ENCODE results near the gene EXOSC2. TPM values are rescaled to one million over a fixed set of nuclear protein-coding genes. Genes with fewer than 3 reads are reported as not detected.

EXOSC2 gene
- polyA plus RNA-seq, 1 donor (not counting 4 experiments of a cell fraction or from before 2014, with no cell fraction given), result 37.5 TPM

DNA sequence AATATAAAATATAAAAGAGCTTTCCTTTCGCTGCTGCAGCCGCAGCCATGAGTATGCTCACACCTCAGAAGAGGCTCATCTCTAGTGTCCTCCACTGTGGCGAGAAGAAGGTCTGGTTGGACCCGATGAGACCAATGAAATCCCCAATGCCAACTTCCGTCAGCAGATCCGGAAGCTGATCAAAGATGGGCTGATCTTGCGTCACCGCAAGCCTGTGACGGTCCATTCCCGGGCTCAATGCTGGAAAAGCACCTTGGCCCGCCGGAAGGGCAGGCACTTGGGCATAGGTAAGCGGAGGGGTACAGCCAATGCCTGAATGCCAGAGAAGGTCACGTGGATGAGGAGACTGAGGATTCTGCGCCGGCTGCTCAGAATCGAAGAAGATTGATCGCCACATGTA is 41.8 kb upstream of the EXOSC2 start:
- no peak overlapping the region for H3K4me3 ChIP-seq (ENCODE audit: control insufficient read depth in 2 of 3, extremely low read depth in 1 of 3, insufficient read depth in 2 of 3, low read depth in 1 of 3, low read length in 3 of 3)
- H3K9me3 ChIP-seq (ENCODE audit: control insufficient read depth, low read depth, low read length), result no peaks in the 10 kb centered on the region
- H3K9ac ChIP-seq (ENCODE audit: control insufficient read depth, extremely low read depth, insufficient read depth, low read length), result no peak overlapping the region
- peaks cover 10% of the 10 kb centered on the region for H3K27me3 ChIP-seq (ENCODE audit: control insufficient read depth, extremely low read depth, insufficient read depth, low read length)
- H3K9me1 ChIP-seq (ENCODE audit: control insufficient read depth, extremely low read depth, insufficient read depth, low read length), result no peaks in the 10 kb centered on the region
- DNase-seq (ENCODE audit: low read depth, low spot score) (no peak), FAIRE-seq (no peak)
- no peaks in the 10 kb centered on the region for H3K4me1 ChIP-seq (ENCODE audit: control insufficient read depth, extremely low read depth, insufficient read depth, low read length)
- TF ChIP-seq, protein P1, sequence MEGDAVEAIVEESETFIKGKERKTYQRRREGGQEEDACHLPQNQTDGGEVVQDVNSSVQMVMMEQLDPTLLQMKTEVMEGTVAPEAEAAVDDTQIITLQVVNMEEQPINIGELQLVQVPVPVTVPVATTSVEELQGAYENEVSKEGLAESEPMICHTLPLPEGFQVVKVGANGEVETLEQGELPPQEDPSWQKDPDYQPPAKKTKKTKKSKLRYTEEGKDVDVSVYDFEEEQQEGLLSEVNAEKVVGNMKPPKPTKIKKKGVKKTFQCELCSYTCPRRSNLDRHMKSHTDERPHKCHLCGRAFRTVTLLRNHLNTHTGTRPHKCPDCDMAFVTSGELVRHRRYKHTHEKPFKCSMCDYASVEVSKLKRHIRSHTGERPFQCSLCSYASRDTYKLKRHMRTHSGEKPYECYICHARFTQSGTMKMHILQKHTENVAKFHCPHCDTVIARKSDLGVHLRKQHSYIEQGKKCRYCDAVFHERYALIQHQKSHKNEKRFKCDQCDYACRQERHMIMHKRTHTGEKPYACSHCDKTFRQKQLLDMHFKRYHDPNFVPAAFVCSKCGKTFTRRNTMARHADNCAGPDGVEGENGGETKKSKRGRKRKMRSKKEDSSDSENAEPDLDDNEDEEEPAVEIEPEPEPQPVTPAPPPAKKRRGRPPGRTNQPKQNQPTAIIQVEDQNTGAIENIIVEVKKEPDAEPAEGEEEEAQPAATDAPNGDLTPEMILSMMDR (optimal IDR thresholded peaks at IDR 0.05 in 1 of 3, IDR thresholded peaks at IDR 0.05 in 1 of 3, conservative IDR thresholded peaks at IDR 0.05 in 1 of 3; ENCODE audit: extremely low read depth in 1 of 3, insufficient read depth in 2 of 3, low read length in 3 of 3), result no peak
- TF ChIP-seq EZH2 (IDR thresholded peaks at IDR 0.05; ENCODE audit: low read length), result no peak
- no peaks in the 10 kb centered on the region for H3K36me3 ChIP-seq (ENCODE audit: control insufficient read depth in 2 of 2, extremely low read depth in 1 of 2, insufficient read depth in 2 of 2, low read length in 2 of 2)
- dilution Hi-C loops (cut with MboI; ENCODE audit: extremely low pct_ligation_motif_present, low sequenced_read_pairs), result no loop called here
- peaks cover 3% of the 10 kb centered on the region for H4K20me1 ChIP-seq (ENCODE audit: control insufficient read depth, extremely low read depth, insufficient read depth, low read length)
- no peak overlapping the region for H2AFZ ChIP-seq (ENCODE audit: control insufficient read depth, low read length)
- no peaks in the 10 kb centered on the region for H3K79me2 ChIP-seq (ENCODE audit: control insufficient read depth, insufficient read depth, low read length)
- no peak overlapping the region for H3K27ac ChIP-seq (ENCODE audit: control insufficient read depth, insufficient read depth, low read length)
- no peak overlapping the region for H3K4me2 ChIP-seq (ENCODE audit: control insufficient read depth, extremely low read depth, insufficient read depth, low read depth, low read length)

GRCh38 chr9:130654879-130655278 is 38.7 kb upstream of the EXOSC2 start:
- Histone ChIP-seq H3K9me3 (ENCODE audit: control insufficient read depth, low read depth, low read length) (no peaks in the 10 kb centered on the region), H3K9ac (ENCODE audit: control insufficient read depth, extremely low read depth, insufficient read depth, low read length) (no peak overlapping the region), H2AFZ (ENCODE audit: control insufficient read depth, low read length) (no peak overlapping the region), H3K27me3 (ENCODE audit: control insufficient read depth, extremely low read depth, insufficient read depth, low read length) (peaks cover 40% of the 10 kb centered on the region), H3K4me3 (ENCODE audit: control insufficient read depth in 2 of 3, extremely low read depth in 1 of 3, insufficient read depth in 2 of 3, low read depth in 1 of 3, low read length in 3 of 3) (no peak overlapping the region), H3K4me2 (ENCODE audit: control insufficient read depth, extremely low read depth, insufficient read depth, low read depth, low read length) (no peak overlapping the region), H3K27ac (ENCODE audit: control insufficient read depth, insufficient read depth, low read length) (no peak overlapping the region), H3K79me2 (ENCODE audit: control insufficient read depth, insufficient read depth, low read length) (no peaks in the 10 kb centered on the region), H4K20me1 (ENCODE audit: control insufficient read depth, extremely low read depth, insufficient read depth, low read length) (peaks cover 3% of the 10 kb centered on the region), H3K9me1 (ENCODE audit: control insufficient read depth, extremely low read depth, insufficient read depth, low read length) (no peaks in the 10 kb centered on the region), H3K36me3 (ENCODE audit: control insufficient read depth in 2 of 2, extremely low read depth in 1 of 2, insufficient read depth in 2 of 2, low read length in 2 of 2) (no peaks in the 10 kb centered on the region), H3K4me1 (ENCODE audit: control insufficient read depth, extremely low read depth, insufficient read depth, low read length) (no peaks in the 10 kb centered on the region)
- dilution Hi-C loops (cut with MboI; ENCODE audit: extremely low pct_ligation_motif_present, low sequenced_read_pairs), result no loop called here
- FAIRE-seq (no peak), DNase-seq (ENCODE audit: low read depth, low spot score) (no peak)
- TF ChIP-seq, protein P1 (optimal IDR thresholded peaks at IDR 0.05 in 1 of 3, IDR thresholded peaks at IDR 0.05 in 1 of 3, conservative IDR thresholded peaks at IDR 0.05 in 1 of 3; ENCODE audit: extremely low read depth in 1 of 3, insufficient read depth in 2 of 3, low read length in 3 of 3), result no peak
- TF ChIP-seq EZH2 (IDR thresholded peaks at IDR 0.05; ENCODE audit: low read length), result no peak

Data from keratinocyte (primary cell).